GM19035 (cell line): ENCODE results near the gene CRYZL1.
A peak's percentile ranks its signal among the peaks of the same experiment; 100 is the strongest.

Experiments used
- ATAC-seq: cut with Tn5 transposase; IDR thresholded peaks from one replicate; pipeline ENCODE4 v1.9.1; 2021; ENCODE audit not compliant: unreplicated experiment

Gene CRYZL1

GRCh38 chr21:33542640-33543504, 98.7 kb downstream of the CRYZL1 start, which contains the start of gene SON:
Gene SON (plus strand): TSS chr21:33543038. CDS start chr21:33543093, 55 bp downstream.
- ATAC-seq, result peak; percentile 93

GRCh38 chr21:33541756-33542639, 99.5 kb downstream of the CRYZL1 start, which contains the start of gene GART:
Gene GART (minus strand): TSS chr21:33542117. CDS start chr21:33539315, 2,802 bp downstream.
- ATAC-seq, result peak; percentile 57

DNA sequence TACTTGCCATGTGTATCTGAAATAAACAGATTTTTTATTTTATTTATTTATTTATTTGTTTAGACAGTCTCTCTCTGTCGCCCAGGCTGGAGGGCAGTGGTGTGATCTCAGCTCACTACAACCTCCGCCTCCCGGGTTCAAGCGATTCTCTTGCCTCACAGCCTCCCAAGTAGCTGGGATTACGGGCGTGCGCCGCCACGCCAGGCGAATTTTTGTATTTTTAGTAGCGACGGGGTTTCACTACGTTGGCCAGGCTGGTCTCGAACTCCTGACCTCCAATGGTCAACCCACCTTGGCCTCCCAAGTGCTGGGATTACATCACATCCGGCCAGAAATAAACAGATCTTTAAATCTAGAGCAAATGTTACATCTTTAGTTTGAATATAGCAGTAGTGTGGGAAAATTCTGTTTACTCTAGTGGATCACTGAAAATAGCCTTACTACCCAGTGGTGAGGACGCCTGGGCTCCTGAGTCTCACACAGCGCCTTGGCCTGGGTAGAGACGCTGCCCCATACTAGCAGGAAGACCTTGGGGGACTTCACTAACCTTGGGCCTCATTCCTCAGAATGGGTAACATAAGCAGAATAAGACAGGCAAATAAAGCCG, 100.3 kb downstream of the CRYZL1 start:
- no peak for ATAC-seq

DNA sequence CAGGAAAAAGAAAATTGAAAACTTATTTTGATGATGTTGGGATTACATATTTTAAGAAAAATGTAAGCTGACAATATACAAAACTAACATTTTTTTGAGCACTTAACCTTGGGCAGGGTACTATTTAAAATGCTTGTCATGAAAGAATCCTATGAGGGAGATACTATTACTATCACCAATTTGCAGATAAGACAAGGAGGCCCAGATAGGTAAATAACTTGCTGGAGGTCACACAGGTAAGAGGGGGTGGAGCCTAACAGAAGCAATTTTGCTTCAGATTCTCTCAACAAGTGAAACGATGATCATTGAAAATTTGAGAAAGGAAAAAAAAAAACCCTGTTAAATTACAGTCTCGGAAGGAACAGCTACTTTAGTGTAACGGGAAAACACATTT, 100.8 kb downstream of the CRYZL1 start:
- no peak for ATAC-seq

GRCh38 chr21:33539616-33540015, 101.9 kb downstream of the CRYZL1 start:
- ATAC-seq, result no peak
